Skeletal muscle tissue (tissue), 4 donors: Measurements from ENCODE around the gene KNCN. TPM values are rescaled to one million over a fixed set of nuclear protein-coding genes. Genes with fewer than 3 reads are reported as not detected.

Source experiments
- H3K27ac ChIP-seq: one replicate; pipeline ENCODE4 v1.7.0; 2013; ENCODE audit warnings: mild to moderate bottlenecking, low read depth, low read length, inconsistent platforms
- H3K27me3 ChIP-seq, 3 donors: one replicate each; pipeline ENCODE4 v1.7.0; 2013; ENCODE audit warnings: low read length in 3 of 3; ENCODE audit not compliant: control insufficient read depth in 3 of 3, insufficient read depth in 3 of 3
- H3K36me3 ChIP-seq, 3 donors: one replicate each; pipeline ENCODE4 v1.7.0; 2013; ENCODE audit warnings: low read length in 3 of 3; ENCODE audit not compliant: control insufficient read depth in 3 of 3, insufficient read depth in 3 of 3
- H3K4me1 ChIP-seq, 3 donors: one replicate each; pipeline ENCODE4 v1.7.0; 2013; ENCODE audit warnings: low read length in 3 of 3, mild to moderate bottlenecking in 3 of 3; ENCODE audit not compliant: control insufficient read depth in 3 of 3, insufficient read depth in 3 of 3
- H3K4me3 ChIP-seq, 3 donors: one replicate each; pipeline ENCODE4 v1.7.0; 2013; ENCODE audit warnings: low read length in 3 of 3
- H3K9ac ChIP-seq, 3 donors: one replicate each; pipeline ENCODE4 v1.7.0; 2013; ENCODE audit warnings: low read length in 3 of 3, mild to moderate bottlenecking in 3 of 3, moderate library complexity in 2 of 3, low read depth in 1 of 3
- H3K9me3 ChIP-seq, 3 donors: one replicate each; pipeline ENCODE4 v1.7.0; 2013; ENCODE audit warnings: low read length in 3 of 3; ENCODE audit not compliant: control insufficient read depth in 3 of 3
- total RNA-seq: library from RNA; depleted of rRNA; stranded (reverse); fragments of >200 nt; gene quantifications from one replicate; pipeline ENCODE4 v1.2.3, GENCODE V29; 2014
- donor health status: Osteomylitis.

KNCN gene
- total RNA-seq, 1 donor from 2014 or later = not detected

- no peak overlapping the region for H3K27ac ChIP-seq
- no peaks in the 10 kb centered on the region for H3K9me3 ChIP-seq
- H3K36me3 ChIP-seq = no peaks in the 10 kb centered on the region
- peaks cover 0 to 7% (median 6%) of the 10 kb centered on the region in 3 donors for H3K27me3 ChIP-seq
- no peak overlapping the region for H3K9ac ChIP-seq
- no peaks in the 10 kb centered on the region for H3K4me1 ChIP-seq
- no peak overlapping the region for H3K4me3 ChIP-seq
These were observed 39.2 kb downstream of the KNCN start for GRCh38 chr1:46512135-46512791.

- H3K27me3 ChIP-seq = peaks cover 0 to 7% (median 6%) of the 10 kb centered on the region in 3 donors
- H3K36me3 ChIP-seq = no peaks in the 10 kb centered on the region
- no peaks in the 10 kb centered on the region for H3K9me3 ChIP-seq
- no peak overlapping the region for H3K27ac ChIP-seq
- H3K4me1 ChIP-seq = no peaks in the 10 kb centered on the region
- no peak overlapping the region for H3K4me3 ChIP-seq
- no peak overlapping the region for H3K9ac ChIP-seq
These were observed 40.5 kb downstream of the KNCN start for GRCh38 chr1:46510998-46511365.

GRCh38 chr1:46510341-46510997 lies 41.0 kb downstream of the KNCN start:
- no peaks in the 10 kb centered on the region for H3K36me3 ChIP-seq

GRCh38 chr1:46508757-46509156 lies 42.7 kb downstream of the KNCN start:
- no peaks in the 10 kb centered on the region for H3K9me3 ChIP-seq
- H3K4me3 ChIP-seq = no peak overlapping the region
- no peak overlapping the region for H3K9ac ChIP-seq
- H3K27ac ChIP-seq = no peak overlapping the region
- no peaks in the 10 kb centered on the region for H3K36me3 ChIP-seq
- H3K27me3 ChIP-seq = peaks cover 0 to 8% (median 6%) of the 10 kb centered on the region in 3 donors
- H3K4me1 ChIP-seq = no peaks in the 10 kb centered on the region

More at GRCh38 chr1:46510341-46510997, 41.0 kb downstream of the KNCN start:
- Histone ChIP-seq H3K9me3 (no peaks in the 10 kb centered on the region), H3K4me1 (no peaks in the 10 kb centered on the region), H3K27me3 (peaks cover 0 to 7% (median 6%) of the 10 kb centered on the region in 3 donors), H3K9ac (no peak overlapping the region), H3K4me3 (no peak overlapping the region), H3K27ac (no peak overlapping the region)

- Histone ChIP-seq H3K27me3 (peaks cover 7 to 12% (median 9%) of the 10 kb centered on the region in 3 donors), H3K9me3 (no peaks in the 10 kb centered on the region), H3K9ac (no peak overlapping the region), H3K4me3 (no peak overlapping the region), H3K36me3 (no peaks in the 10 kb centered on the region), H3K27ac (no peak overlapping the region), H3K4me1 (no peaks in the 10 kb centered on the region)
These were observed 44.8 kb downstream of the KNCN start for GRCh38 chr1:46506470-46507219.

- H3K27ac ChIP-seq = no peak overlapping the region
- H3K36me3 ChIP-seq = no peaks in the 10 kb centered on the region
- no peaks in the 10 kb centered on the region for H3K9me3 ChIP-seq
- H3K4me3 ChIP-seq = no peak overlapping the region
- no peaks in the 10 kb centered on the region for H3K4me1 ChIP-seq
- no peak overlapping the region for H3K9ac ChIP-seq
- peaks cover 8 to 14% (median 11%) of the 10 kb centered on the region in 3 donors for H3K27me3 ChIP-seq
These were observed 48.0 kb downstream of the KNCN start for GRCh38 chr1:46503421-46503820.

GRCh38 chr1:46501528-46501927 lies 49.9 kb downstream of the KNCN start:
- peaks cover 10 to 11% (median 10%) of the 10 kb centered on the region in 3 donors for H3K27me3 ChIP-seq
- no peaks in the 10 kb centered on the region for H3K9me3 ChIP-seq
- no peak overlapping the region for H3K9ac ChIP-seq
- no peaks in the 10 kb centered on the region for H3K36me3 ChIP-seq
- H3K27ac ChIP-seq = no peak overlapping the region
- no peak overlapping the region for H3K4me3 ChIP-seq
- H3K4me1 ChIP-seq = no peaks in the 10 kb centered on the region

GRCh38 chr1:46497665-46498064 lies 53.8 kb downstream of the KNCN start:
- no peak overlapping the region for H3K4me3 ChIP-seq
- H3K27me3 ChIP-seq = peaks cover 14 to 36% (median 30%) of the 10 kb centered on the region in 3 donors
- no peak overlapping the region for H3K9ac ChIP-seq
- H3K9me3 ChIP-seq = no peaks in the 10 kb centered on the region
- no peaks in the 10 kb centered on the region for H3K36me3 ChIP-seq
- no peaks in the 10 kb centered on the region for H3K4me1 ChIP-seq
- H3K27ac ChIP-seq = no peak overlapping the region

- Histone ChIP-seq H3K27me3 (peaks cover 20 to 41% (median 37%) of the 10 kb centered on the region in 3 donors), H3K36me3 (no peaks in the 10 kb centered on the region), H3K27ac (no peak overlapping the region), H3K4me1 (no peaks in the 10 kb centered on the region), H3K9ac (no peak overlapping the region), H3K9me3 (no peaks in the 10 kb centered on the region), H3K4me3 (no peak overlapping the region)
These were observed 54.4 kb downstream of the KNCN start for GRCh38 chr1:46497020-46497419.

GRCh38 chr1:46496505-46496904 lies 54.9 kb downstream of the KNCN start:
- Histone ChIP-seq H3K27me3 (peaks cover 26 to 46% (median 42%) of the 10 kb centered on the region in 3 donors), H3K36me3 (no peaks in the 10 kb centered on the region), H3K9ac (no peak overlapping the region), H3K9me3 (no peaks in the 10 kb centered on the region), H3K27ac (no peak overlapping the region), H3K4me1 (no peaks in the 10 kb centered on the region), H3K4me3 (no peak overlapping the region)
